GM21528 (cell line): ENCODE measurements around the gene FAM120B.
A peak's percentile ranks its signal among the peaks of the same experiment; 100 is the strongest.
"Not testable (repeated sequence)": the region's sequence is repeated elsewhere in the genome, so short reads cannot be mapped to it uniquely, and the experiment has no call there.

Experiments
- ATAC-seq: cut with Tn5 transposase; IDR thresholded peaks from one replicate; pipeline ENCODE4 v1.9.1; 2021; ENCODE audit warnings: mild to moderate bottlenecking, moderate library complexity; ENCODE audit not compliant: unreplicated experiment, low FRiP score

FAM120B gene

GRCh38 chr6:170295510-170296422 is 10.8 kb upstream of the FAM120B start:
- peak; percentile 52 for ATAC-seq

- no peak for ATAC-seq
Measured at GRCh38 chr6:170296423-170296745, 10.2 kb upstream of the FAM120B start.

GRCh38 chr6:170296746-170297575 is 9.6 kb upstream of the FAM120B start:
- no peak for ATAC-seq

- no peak for ATAC-seq
Measured at GRCh38 chr6:170297576-170298330, 8.8 kb upstream of the FAM120B start.

GRCh38 chr6:170298688-170299087 is 7.9 kb upstream of the FAM120B start:
- ATAC-seq, result no peak

- no peak for ATAC-seq
Measured at GRCh38 chr6:170301184-170301583, 5.4 kb upstream of the FAM120B start.

GRCh38 chr6:170305805-170306323 is 694 bp upstream of the FAM120B start:
- ATAC-seq, result peak; percentile 30

- no peak for ATAC-seq
Measured at GRCh38 chr6:170307080-170307545, 555 bp downstream of the FAM120B start.

- no peak for ATAC-seq
Measured at GRCh38 chr6:170308761-170309160, 2.2 kb downstream of the FAM120B start.

GRCh38 chr6:170311696-170312095 is 5.1 kb downstream of the FAM120B start:
- no peak for ATAC-seq

GRCh38 chr6:170312876-170313275 is 6.3 kb downstream of the FAM120B start:
- ATAC-seq, result no peak

GRCh38 chr6:170313716-170314295 is 7.2 kb downstream of the FAM120B start:
- ATAC-seq, result no peak

GRCh38 chr6:170314983-170315382 is 8.4 kb downstream of the FAM120B start:
- ATAC-seq, result no peak

- no peak for ATAC-seq
Measured at GRCh38 chr6:170316071-170316470, 9.5 kb downstream of the FAM120B start.

- no peak for ATAC-seq
Measured at GRCh38 chr6:170317076-170317475, 10.5 kb downstream of the FAM120B start.

- ATAC-seq, result no peak
Measured at GRCh38 chr6:170317718-170318117, 11.2 kb downstream of the FAM120B start.

GRCh38 chr6:170329321-170329720 is 22.8 kb downstream of the FAM120B start:
- no peak for ATAC-seq

- ATAC-seq, result not testable (repeated sequence)
Measured at GRCh38 chr6:170335199-170335598, 28.6 kb downstream of the FAM120B start.

- no peak for ATAC-seq
Measured at GRCh38 chr6:170344631-170345576, 38.3 kb downstream of the FAM120B start.
